HepG2 (cell line): Measurements from ENCODE around the gene GLYR1. TPM values are rescaled to one million over a fixed set of nuclear protein-coding genes. Genes with fewer than 3 reads are reported as not detected.

Source experiments
- CCDC6 ChIP-seq: sonication (generic); formaldehyde crosslinking; IDR thresholded peaks from 2 replicates; pipeline ENCODE4 v1.8.1; 2022; ENCODE audit warnings: mild to moderate bottlenecking, missing genetic modification reagents, moderate library complexity
- DR1 ChIP-seq: sonication (generic); formaldehyde crosslinking; IDR thresholded peaks from 2 replicates; pipeline ENCODE4 v1.8.0; 2021; ENCODE audit warnings: mild to moderate bottlenecking, missing genetic modification reagents, inconsistent platforms
- FOXA1 ChIP-seq, 2 experiments: fragments of 450-650 bp in 1 of 2; sonication (generic) in 1 of 2; formaldehyde crosslinking in 1 of 2; IDR thresholded peaks; 2 replicates each; pipeline versions ENCODE4 v1.4.0 to v1.6.1; 2016 to 2020; ENCODE audit warnings: missing genetic modification reagents in 1 of 2
- GTF3A ChIP-seq: sonication (generic); formaldehyde crosslinking; conservative IDR thresholded peaks from 2 replicates; pipeline ENCODE4 v1.4.0; 2020; ENCODE audit warnings: mild to moderate bottlenecking, missing genetic modification reagents
- ISX ChIP-seq: sonication (generic); formaldehyde crosslinking; conservative IDR thresholded peaks from 2 replicates; pipeline ENCODE4 v1.5.0; 2020; ENCODE audit warnings: missing genetic modification reagents
- KLF13 ChIP-seq: sonication (generic); formaldehyde crosslinking; IDR thresholded peaks from 2 replicates; pipeline ENCODE4 v1.4.0; 2020; ENCODE audit warnings: mild to moderate bottlenecking, missing genetic modification reagents
- NKX3-1 ChIP-seq: sonication (generic); formaldehyde crosslinking; IDR thresholded peaks from 2 replicates; pipeline ENCODE4 v1.5.0; 2020; ENCODE audit warnings: missing genetic modification reagents
- PITX1 ChIP-seq: sonication (generic); formaldehyde crosslinking; IDR thresholded peaks from 2 replicates; pipeline ENCODE4 v1.5.1; 2020; ENCODE audit warnings: mild to moderate bottlenecking, missing genetic modification reagents
- SALL1 ChIP-seq: sonication (generic); formaldehyde crosslinking; IDR thresholded peaks from 2 replicates; pipeline ENCODE4 v1.8.0; 2022; ENCODE audit warnings: mild to moderate bottlenecking, missing genetic modification reagents
- SNRNP70 ChIP-seq: fragments of 200-400 bp; formaldehyde crosslinking; IDR thresholded peaks from 2 replicates; pipeline ENCODE4 v1.6.1; 2017; ENCODE audit warnings: mild to moderate bottlenecking, low read depth, low read length, moderate library complexity
- TBX2 ChIP-seq: sonication (generic); formaldehyde crosslinking; IDR thresholded peaks from 2 replicates; pipeline ENCODE4 v1.5.0; 2020; ENCODE audit warnings: missing genetic modification reagents, mild to moderate bottlenecking, borderline replicate concordance
- TMF1 ChIP-seq: sonication (generic); formaldehyde crosslinking; IDR thresholded peaks from 2 replicates; pipeline ENCODE4 v1.8.1; 2022; ENCODE audit warnings: low read depth, missing genetic modification reagents
- ZEB1 ChIP-seq: IDR thresholded peaks from 2 replicates; pipeline ENCODE4 v1.6.1; 2012; ENCODE audit warnings: mild to moderate bottlenecking, low read depth, inconsistent platforms; ENCODE audit not compliant: insufficient replicate concordance
- ZMYM4 ChIP-seq: sonication (generic); formaldehyde crosslinking; IDR thresholded peaks from 2 replicates; pipeline ENCODE4 v1.8.1; 2023; ENCODE audit warnings: mild to moderate bottlenecking, missing genetic modification reagents
- ZNF260 ChIP-seq: sonication (generic); formaldehyde crosslinking; IDR thresholded peaks from 2 replicates; pipeline ENCODE4 v1.4.0; 2020; ENCODE audit warnings: missing genetic modification reagents, low read depth, mild to moderate bottlenecking, borderline replicate concordance
- ZSCAN12 ChIP-seq: sonication (generic); formaldehyde crosslinking; IDR thresholded peaks from 2 replicates; pipeline ENCODE4 v1.9.0; 2021; ENCODE audit warnings: mild to moderate bottlenecking, missing genetic modification reagents
- polyA plus RNA-seq, 8 experiments: library from polyadenylated mRNA; depleted of rRNA in 3 of 8; stranded (reverse) in 7 of 8; unstranded in 1 of 8; fragments of >200 nt; fragmentation: Illumina TruSeq in 4 of 8; extraction: Trizol in 4 of 8; gene quantifications; 2 replicates each; pipeline versions ENCODE4 v1.2.1 to v1.2.3, GENCODE V29; 2011 to 2016; ENCODE audit warnings: low read depth in 4 of 8, missing spikeins in 1 of 8, mixed read lengths in 1 of 8; ENCODE audit not compliant: insufficient read depth in 1 of 8
- total RNA-seq, 5 experiments: library from RNA; depleted of rRNA; stranded (reverse); fragments of >200 nt; fragmentation: Illumina TruSeq; extraction: Trizol; gene quantifications; 2 replicates each; pipeline ENCODE4 v1.2.3, GENCODE V29; 2016; ENCODE audit warnings: low read depth in 1 of 5
- TF ChIP-seq, protein P1 (sequence below): sonication (generic); formaldehyde crosslinking; IDR thresholded peaks from 2 replicates; pipeline ENCODE4 v1.5.1; 2020; ENCODE audit warnings: missing genetic modification reagents, mild to moderate bottlenecking, borderline replicate concordance
- TF ChIP-seq, protein P2 (sequence below): sonication (generic); formaldehyde crosslinking; IDR thresholded peaks from 2 replicates; pipeline ENCODE4 v1.4.0; 2020; ENCODE audit warnings: missing genetic modification reagents
- TF ChIP-seq, protein P3 (sequence below), 2 experiments: sonication (generic) in 1 of 2; formaldehyde crosslinking in 1 of 2; IDR thresholded peaks; 2 replicates each; pipeline versions ENCODE4 v1.6.1 to v1.9.0; 2014 to 2022; ENCODE audit warnings: antibody characterized with exemption in 1 of 2, borderline replicate concordance in 1 of 2, inconsistent platforms in 1 of 2, low read depth in 1 of 2, missing genetic modification reagents in 1 of 2

The GLYR1 gene
- total and polyA plus RNA-seq, 2 of the 13 experiments (the other 11 are each of a cell fraction or from before 2014, with no cell fraction given), result 28.3 to 48.7 TPM

DNA sequence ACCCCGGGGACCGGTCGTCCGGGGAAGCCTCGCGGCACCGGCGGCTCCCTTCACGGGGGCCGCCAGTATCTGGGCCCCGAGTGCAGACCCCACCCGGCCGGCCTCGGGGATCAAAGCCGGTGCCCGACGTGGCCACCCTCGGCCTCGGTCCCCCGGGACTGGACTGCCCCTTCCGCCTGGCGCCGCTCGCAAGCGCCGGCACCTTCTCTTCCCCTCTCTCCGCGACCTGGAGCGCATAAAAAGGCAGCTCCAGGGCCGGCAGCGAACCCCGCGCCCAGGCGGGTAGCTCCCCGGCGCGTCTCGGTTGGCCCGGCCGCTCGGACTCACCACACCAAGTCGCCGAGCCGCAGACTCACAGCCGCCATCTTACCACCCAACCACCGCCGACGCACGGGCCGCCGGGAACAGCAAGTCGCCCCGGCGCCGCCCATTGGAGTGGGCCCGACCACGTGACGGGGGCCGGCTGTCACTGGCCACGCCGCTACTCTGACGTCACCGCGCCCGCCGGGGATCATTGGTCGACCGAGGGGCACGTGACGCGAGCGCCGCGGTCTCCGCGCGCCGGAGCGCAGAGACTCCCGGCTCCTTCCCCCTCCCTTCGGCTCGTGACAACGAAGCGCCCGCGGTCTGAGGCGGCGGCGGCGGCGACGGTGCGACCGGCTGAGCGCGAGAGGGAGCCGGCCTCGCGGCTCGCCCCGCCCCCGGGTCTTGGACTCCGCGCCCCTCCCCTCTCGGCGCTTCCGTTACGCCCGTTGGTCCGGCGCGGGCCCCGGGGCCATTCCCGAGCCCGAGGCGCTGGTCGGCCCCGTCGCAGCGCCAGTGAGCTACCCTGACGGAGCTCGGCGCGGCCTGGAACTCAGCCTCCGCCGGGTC, at the start of gene GLYR1, which contains the start of gene UBN1 (continued):
- TF ChIP-seq, protein P1, sequence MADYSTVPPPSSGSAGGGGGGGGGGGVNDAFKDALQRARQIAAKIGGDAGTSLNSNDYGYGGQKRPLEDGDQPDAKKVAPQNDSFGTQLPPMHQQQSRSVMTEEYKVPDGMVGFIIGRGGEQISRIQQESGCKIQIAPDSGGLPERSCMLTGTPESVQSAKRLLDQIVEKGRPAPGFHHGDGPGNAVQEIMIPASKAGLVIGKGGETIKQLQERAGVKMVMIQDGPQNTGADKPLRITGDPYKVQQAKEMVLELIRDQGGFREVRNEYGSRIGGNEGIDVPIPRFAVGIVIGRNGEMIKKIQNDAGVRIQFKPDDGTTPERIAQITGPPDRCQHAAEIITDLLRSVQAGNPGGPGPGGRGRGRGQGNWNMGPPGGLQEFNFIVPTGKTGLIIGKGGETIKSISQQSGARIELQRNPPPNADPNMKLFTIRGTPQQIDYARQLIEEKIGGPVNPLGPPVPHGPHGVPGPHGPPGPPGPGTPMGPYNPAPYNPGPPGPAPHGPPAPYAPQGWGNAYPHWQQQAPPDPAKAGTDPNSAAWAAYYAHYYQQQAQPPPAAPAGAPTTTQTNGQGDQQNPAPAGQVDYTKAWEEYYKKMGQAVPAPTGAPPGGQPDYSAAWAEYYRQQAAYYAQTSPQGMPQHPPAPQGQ (CRISPR knock-in tag), result no peak
- TF ChIP-seq KLF13 (CRISPR knock-in tag) (no peak), SNRNP70 (no peak), GTF3A (CRISPR knock-in tag) (no peak), DR1 (CRISPR knock-in tag) (peak; percentile 60), TMF1 (CRISPR knock-in tag) (no peak), NKX3-1 (CRISPR knock-in tag) (peak; percentile 59; the same call in 1 of the 2 replicates), ZNF260 (CRISPR knock-in tag) (no peak), TBX2 (CRISPR knock-in tag) (peak; percentile 68), FOXA1 (IDR thresholded peaks at IDR 0.05) (no peak), FOXA1 (CRISPR knock-in tag; IDR thresholded peaks at IDR 0.05) (no peak), ZMYM4 (CRISPR knock-in tag) (peak; percentile 58; the same call in 1 of the 2 replicates), ZSCAN12 (CRISPR knock-in tag) (peak; percentile 52), CCDC6 (CRISPR knock-in tag) (peak; percentile 41), PITX1 (CRISPR knock-in tag) (no peak), ISX (CRISPR knock-in tag) (no peak), ZEB1 (no peak), SALL1 (CRISPR knock-in tag) (peak; percentile 60)
- TF ChIP-seq, protein P2, sequence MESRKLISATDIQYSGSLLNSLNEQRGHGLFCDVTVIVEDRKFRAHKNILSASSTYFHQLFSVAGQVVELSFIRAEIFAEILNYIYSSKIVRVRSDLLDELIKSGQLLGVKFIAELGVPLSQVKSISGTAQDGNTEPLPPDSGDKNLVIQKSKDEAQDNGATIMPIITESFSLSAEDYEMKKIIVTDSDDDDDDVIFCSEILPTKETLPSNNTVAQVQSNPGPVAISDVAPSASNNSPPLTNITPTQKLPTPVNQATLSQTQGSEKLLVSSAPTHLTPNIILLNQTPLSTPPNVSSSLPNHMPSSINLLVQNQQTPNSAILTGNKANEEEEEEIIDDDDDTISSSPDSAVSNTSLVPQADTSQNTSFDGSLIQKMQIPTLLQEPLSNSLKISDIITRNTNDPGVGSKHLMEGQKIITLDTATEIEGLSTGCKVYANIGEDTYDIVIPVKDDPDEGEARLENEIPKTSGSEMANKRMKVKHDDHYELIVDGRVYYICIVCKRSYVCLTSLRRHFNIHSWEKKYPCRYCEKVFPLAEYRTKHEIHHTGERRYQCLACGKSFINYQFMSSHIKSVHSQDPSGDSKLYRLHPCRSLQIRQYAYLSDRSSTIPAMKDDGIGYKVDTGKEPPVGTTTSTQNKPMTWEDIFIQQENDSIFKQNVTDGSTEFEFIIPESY (CRISPR knock-in tag), result no peak
- TF ChIP-seq, protein P3, sequence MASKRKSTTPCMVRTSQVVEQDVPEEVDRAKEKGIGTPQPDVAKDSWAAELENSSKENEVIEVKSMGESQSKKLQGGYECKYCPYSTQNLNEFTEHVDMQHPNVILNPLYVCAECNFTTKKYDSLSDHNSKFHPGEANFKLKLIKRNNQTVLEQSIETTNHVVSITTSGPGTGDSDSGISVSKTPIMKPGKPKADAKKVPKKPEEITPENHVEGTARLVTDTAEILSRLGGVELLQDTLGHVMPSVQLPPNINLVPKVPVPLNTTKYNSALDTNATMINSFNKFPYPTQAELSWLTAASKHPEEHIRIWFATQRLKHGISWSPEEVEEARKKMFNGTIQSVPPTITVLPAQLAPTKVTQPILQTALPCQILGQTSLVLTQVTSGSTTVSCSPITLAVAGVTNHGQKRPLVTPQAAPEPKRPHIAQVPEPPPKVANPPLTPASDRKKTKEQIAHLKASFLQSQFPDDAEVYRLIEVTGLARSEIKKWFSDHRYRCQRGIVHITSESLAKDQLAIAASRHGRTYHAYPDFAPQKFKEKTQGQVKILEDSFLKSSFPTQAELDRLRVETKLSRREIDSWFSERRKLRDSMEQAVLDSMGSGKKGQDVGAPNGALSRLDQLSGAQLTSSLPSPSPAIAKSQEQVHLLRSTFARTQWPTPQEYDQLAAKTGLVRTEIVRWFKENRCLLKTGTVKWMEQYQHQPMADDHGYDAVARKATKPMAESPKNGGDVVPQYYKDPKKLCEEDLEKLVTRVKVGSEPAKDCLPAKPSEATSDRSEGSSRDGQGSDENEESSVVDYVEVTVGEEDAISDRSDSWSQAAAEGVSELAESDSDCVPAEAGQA (IDR thresholded peaks at IDR 0.05; ENCODE audit: low read depth), result peak; percentile 56; the same call in 1 of the 2 replicates
- TF ChIP-seq, protein P3 (CRISPR knock-in tag; IDR thresholded peaks at IDR 0.05; ENCODE audit: borderline replicate concordance), result no peak; the same call in 1 of the 2 replicates
